ENCODE data around the gene CCDC185.

The CCDC185 gene

GRCh38 chr1:223422911-223423310 lies 29.7 kb downstream of the CCDC185 start:
- in situ Hi-C loops (cut with MboI; ENCODE audit: low sequenced_read_pairs, unreplicated experiment) = no loop called here
- no peak for DNase-seq (ENCODE audit: low spot score)
- TF ChIP-seq, protein P1, sequence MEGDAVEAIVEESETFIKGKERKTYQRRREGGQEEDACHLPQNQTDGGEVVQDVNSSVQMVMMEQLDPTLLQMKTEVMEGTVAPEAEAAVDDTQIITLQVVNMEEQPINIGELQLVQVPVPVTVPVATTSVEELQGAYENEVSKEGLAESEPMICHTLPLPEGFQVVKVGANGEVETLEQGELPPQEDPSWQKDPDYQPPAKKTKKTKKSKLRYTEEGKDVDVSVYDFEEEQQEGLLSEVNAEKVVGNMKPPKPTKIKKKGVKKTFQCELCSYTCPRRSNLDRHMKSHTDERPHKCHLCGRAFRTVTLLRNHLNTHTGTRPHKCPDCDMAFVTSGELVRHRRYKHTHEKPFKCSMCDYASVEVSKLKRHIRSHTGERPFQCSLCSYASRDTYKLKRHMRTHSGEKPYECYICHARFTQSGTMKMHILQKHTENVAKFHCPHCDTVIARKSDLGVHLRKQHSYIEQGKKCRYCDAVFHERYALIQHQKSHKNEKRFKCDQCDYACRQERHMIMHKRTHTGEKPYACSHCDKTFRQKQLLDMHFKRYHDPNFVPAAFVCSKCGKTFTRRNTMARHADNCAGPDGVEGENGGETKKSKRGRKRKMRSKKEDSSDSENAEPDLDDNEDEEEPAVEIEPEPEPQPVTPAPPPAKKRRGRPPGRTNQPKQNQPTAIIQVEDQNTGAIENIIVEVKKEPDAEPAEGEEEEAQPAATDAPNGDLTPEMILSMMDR (IDR thresholded peaks at IDR 0.05; ENCODE audit: borderline replicate concordance, control extremely low read depth, extremely low read depth, insufficient read depth, missing control alignments) = no peak

DNA sequence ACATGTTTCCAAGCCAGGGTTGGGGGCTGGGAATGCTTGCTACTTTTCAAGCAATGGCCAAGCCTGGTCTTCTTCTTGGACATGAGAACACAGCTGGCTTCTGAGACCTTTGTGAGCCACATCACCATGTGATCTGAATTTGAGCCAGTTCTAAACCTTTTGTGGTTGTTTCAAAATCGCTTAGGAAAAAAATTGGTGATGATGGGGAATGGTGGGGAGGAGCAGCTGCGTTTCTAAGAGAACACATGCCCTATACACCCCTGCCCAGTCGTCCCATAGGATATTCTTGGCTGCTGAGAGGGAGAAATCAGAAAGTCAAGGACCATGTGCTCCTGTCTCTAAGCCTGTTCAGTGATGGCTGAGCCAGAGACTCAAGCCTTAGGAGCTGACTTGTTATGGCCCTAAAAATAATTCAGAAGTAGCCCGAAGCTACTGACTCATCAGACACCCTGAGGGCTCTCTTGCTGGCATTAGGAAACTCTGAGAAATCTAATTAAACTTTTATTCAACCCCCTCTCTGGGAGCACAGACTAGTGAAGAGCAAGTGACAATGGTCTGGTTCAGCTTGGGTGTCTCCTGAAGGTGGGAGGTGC lies 30.5 kb downstream of the CCDC185 start:
- TF ChIP-seq, protein P1 (IDR thresholded peaks at IDR 0.05; ENCODE audit: borderline replicate concordance, control extremely low read depth, extremely low read depth, insufficient read depth, missing control alignments) = no peak
- no peak for DNase-seq (ENCODE audit: low spot score)
- in situ Hi-C loops (cut with MboI; ENCODE audit: low sequenced_read_pairs, unreplicated experiment) = no loop called here

- TF ChIP-seq, protein P1 (IDR thresholded peaks at IDR 0.05; ENCODE audit: borderline replicate concordance, control extremely low read depth, extremely low read depth, insufficient read depth, missing control alignments) = no peak
- in situ Hi-C loops (cut with MboI; ENCODE audit: low sequenced_read_pairs, unreplicated experiment) = no loop called here
- no peak for DNase-seq (ENCODE audit: low spot score)
Observed at GRCh38 chr1:223425550-223425949, 32.3 kb downstream of the CCDC185 start.

- no peak for DNase-seq (ENCODE audit: low spot score)
- in situ Hi-C loops (cut with MboI; ENCODE audit: low sequenced_read_pairs, unreplicated experiment) = no loop called here
- TF ChIP-seq, protein P1 (IDR thresholded peaks at IDR 0.05; ENCODE audit: borderline replicate concordance, control extremely low read depth, extremely low read depth, insufficient read depth, missing control alignments) = no peak
Observed at GRCh38 chr1:223426936-223427335, 33.7 kb downstream of the CCDC185 start.

DNA sequence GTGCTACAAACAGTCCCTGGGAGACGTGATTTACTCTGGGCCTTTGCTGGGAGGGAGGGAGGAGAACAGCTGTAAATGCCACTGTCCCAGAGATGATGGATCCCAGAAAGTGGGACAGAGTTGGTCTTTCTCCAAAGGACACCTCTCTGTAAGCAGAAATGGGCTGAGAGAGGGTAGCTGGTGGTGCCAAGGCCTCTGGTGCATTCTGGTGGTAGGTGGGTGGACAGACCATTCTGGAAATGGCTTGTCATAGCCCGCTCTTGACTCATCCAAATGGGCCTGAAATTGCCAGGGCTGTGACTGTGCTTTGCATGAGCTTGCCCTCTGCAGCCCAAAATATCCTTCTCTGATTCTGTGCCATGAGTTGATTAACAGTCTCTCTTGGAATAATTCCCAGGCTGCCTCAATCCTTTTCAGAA lies 36.1 kb downstream of the CCDC185 start:
- TF ChIP-seq, protein P1 (IDR thresholded peaks at IDR 0.05; ENCODE audit: borderline replicate concordance, control extremely low read depth, extremely low read depth, insufficient read depth, missing control alignments) = no peak
- no peak for DNase-seq (ENCODE audit: low spot score)
- in situ Hi-C loops (cut with MboI; ENCODE audit: low sequenced_read_pairs, unreplicated experiment) = no loop called here

DNA sequence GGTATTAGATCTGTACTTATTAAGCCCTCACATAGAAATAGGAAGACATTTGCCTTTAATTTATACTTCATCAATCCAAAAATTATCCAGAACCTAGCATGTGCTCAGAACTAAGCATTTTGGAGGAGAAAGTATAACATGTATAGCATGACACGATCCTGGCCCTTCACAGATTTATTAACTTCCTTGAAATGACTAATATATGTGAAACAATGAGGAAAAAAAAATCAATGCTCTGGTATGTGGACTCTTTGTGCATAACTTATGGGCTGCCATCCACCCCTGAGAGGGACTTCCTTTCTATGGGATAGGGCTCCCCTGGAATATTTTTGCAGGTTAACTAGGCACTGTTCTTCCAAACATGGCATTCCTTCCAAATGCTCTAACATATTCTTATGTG lies 36.6 kb downstream of the CCDC185 start:
- TF ChIP-seq, protein P1 (IDR thresholded peaks at IDR 0.05; ENCODE audit: borderline replicate concordance, control extremely low read depth, extremely low read depth, insufficient read depth, missing control alignments) = no peak
- DNase-seq (ENCODE audit: low spot score) = no peak
- in situ Hi-C loops (cut with MboI; ENCODE audit: low sequenced_read_pairs, unreplicated experiment) = no loop called here
